ENCODE data around the gene KCNA2. TPM values are rescaled to one million over a fixed set of nuclear protein-coding genes. Genes with fewer than 3 reads are reported as not detected.

KCNA2 gene
- total RNA-seq, 1 donor, result not detected

- H3K4me3 ChIP-seq (ENCODE audit: low read depth, low read length), result no peak overlapping the region
- DNase-seq (ENCODE audit: low read depth), result no peak
- no peak for TF ChIP-seq CTCF (IDR thresholded peaks at IDR 0.05; ENCODE audit: insufficient read depth, low read depth, low read length)
Measured at GRCh38 chr1:110618668-110619067, 12.5 kb upstream of the KCNA2 start.

- DNase-seq (ENCODE audit: low read depth), result no peak
- H3K4me3 ChIP-seq (ENCODE audit: low read depth, low read length), result no peak overlapping the region
- TF ChIP-seq CTCF (IDR thresholded peaks at IDR 0.05; ENCODE audit: insufficient read depth, low read depth, low read length), result no peak
Measured at GRCh38 chr1:110617589-110617988, 11.4 kb upstream of the KCNA2 start.

GRCh38 chr1:110617116-110617515 lies 11.0 kb upstream of the KCNA2 start:
- no peak for DNase-seq (ENCODE audit: low read depth)

GRCh38 chr1:110616587-110616986 lies 10.4 kb upstream of the KCNA2 start:
- no peak for DNase-seq (ENCODE audit: low read depth)
- TF ChIP-seq CTCF (IDR thresholded peaks at IDR 0.05; ENCODE audit: insufficient read depth, low read depth, low read length), result no peak
- H3K4me3 ChIP-seq (ENCODE audit: low read depth, low read length), result no peak overlapping the region

More at GRCh38 chr1:110617116-110617515, 11.0 kb upstream of the KCNA2 start:
- H3K4me3 ChIP-seq (ENCODE audit: low read depth, low read length), result no peak overlapping the region
- no peak for TF ChIP-seq CTCF (IDR thresholded peaks at IDR 0.05; ENCODE audit: insufficient read depth, low read depth, low read length)

GRCh38 chr1:110615548-110616130 lies 9.5 kb upstream of the KCNA2 start:
- H3K4me3 ChIP-seq (ENCODE audit: low read depth, low read length), result no peak overlapping the region
- peak; percentile 81 for TF ChIP-seq CTCF (IDR thresholded peaks at IDR 0.05; ENCODE audit: insufficient read depth, low read depth, low read length)
- DNase-seq (ENCODE audit: low read depth), result peak; percentile 59

GRCh38 chr1:110612060-110612745 lies 6.0 kb upstream of the KCNA2 start:
- TF ChIP-seq CTCF (IDR thresholded peaks at IDR 0.05; ENCODE audit: insufficient read depth, low read depth, low read length), result no peak
- DNase-seq (ENCODE audit: low read depth), result no peak
- no peak overlapping the region for H3K4me3 ChIP-seq (ENCODE audit: low read depth, low read length)

Data from fibroblast of villous mesenchyme (primary cell).